HG03342 (cell line): ENCODE results near the gene ABCA2.

Source experiments
- ATAC-seq: cut with Tn5 transposase; IDR thresholded peaks from one replicate; pipeline ENCODE4 v1.9.1; 2021; ENCODE audit warnings: mild to moderate bottlenecking, moderate library complexity; ENCODE audit not compliant: unreplicated experiment

Gene ABCA2

GRCh38 chr9:136983167-136983566 lies 44.9 kb downstream of the ABCA2 start:
- no peak for ATAC-seq

DNA sequence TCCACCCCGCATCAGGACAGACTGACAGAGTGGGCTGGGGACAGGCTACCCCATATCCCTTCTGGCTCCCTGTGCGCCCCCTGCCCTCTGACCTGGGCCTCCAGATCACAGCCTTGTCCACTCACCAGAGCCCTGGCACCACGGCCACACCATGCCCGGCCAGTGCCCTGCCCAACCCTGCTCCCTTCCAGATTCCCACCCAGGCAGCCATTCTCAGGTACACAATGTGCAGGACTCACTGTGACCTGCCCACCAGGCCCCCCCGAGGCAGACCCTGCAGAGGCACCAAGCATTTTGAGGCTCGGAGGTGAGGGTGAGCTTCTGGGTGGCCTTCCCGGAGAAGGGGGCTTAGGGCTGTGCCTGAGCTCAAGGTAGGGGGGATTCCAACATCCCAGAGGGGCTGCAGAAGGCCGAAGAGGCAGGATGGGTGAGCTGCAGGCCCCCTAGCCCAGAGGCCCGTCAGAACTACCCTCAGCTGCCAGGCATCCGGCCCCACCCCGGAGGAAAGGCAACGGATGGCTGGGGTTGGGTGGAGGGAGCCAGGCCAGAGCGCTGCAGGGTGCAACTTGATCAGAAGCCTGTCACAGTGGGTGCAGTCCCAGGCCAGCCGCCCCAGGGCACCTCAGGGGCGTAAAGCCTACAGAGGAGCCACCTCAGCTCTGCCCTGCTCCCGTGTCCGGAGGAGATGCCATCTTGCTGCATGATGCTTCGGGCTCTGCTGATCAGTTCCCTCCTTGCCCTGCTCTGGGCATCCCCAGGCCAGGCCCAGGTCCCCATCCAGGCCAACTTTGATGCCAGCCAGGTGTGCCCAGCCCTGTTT lies 45.6 kb downstream of the ABCA2 start, which contains the start of gene LCNL1:
Gene LCNL1 (plus strand): TSS at position 762 of the 820 bp plus-strand sequence. CDS start 594 bp downstream, outside the sequence.
- ATAC-seq, result no peak

DNA sequence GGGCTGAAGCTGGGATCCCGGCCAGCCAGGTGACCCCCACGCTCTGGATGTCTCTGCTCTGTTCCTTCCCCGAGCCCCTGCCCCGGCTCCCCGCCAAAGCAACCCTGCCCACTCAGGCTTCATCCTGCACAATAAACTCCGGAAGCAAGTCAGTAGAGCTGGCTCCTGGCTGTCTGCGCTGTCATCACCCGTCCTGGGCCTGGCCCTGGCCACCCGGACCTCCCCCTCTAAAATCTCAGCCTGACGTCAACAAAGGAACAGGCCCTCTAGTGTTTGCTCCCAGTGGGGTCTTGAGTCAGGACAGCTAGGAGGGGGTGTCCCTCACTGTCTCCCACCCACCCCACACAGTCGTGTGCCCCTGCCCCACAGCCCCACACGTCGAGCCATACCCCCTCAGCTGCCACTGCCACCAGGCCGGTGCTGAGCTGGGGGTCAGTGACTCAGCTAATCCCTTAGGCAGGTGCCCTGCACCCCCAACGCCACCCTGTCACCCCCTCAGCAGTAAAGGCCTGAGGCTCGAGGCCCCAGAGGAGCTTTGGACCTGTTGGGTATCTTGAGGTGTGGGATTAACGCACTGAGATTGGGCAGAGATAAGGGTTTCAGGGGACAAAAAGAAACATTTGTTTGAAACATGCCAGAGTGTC lies 46.3 kb downstream of the ABCA2 start:
- no peak for ATAC-seq

DNA sequence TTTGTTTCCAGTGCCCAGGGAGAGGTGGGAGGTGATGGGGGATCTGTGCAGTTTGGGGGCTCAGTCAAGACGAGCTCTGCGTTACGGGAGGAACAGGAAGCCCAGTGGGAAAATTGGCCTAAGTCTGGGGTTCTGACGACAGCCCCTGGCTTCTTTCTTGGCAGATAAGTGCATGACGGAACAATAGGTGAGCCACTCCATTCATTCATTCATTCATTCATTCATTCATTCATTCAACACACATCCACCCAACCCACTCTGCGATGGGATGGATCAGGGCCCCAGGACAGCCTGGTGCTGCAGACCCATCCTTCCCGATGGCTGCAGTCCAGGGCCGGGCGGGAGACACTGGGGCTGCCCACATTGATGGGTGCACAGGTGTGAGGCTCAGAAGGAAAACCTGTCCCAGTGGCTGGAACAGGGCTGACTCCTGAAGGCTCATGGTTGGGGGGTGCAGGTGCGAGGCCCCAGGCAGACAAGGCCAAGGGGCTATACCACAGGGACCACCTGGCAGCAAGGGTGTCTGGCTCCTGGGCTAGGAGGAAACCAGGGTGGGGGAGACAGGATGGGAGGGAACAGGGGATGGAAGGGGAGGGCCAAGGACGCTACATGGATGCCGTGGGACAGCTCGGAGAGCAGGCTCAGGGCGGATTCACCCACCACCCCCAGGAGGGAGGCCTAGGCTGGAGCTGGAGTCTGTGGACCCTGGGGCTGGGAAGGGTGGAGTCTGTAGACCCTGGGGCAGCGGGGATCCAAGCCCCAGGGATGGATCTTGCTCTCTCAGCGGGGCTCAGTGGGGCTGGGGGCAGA lies 47.2 kb downstream of the ABCA2 start:
- ATAC-seq, result no peak

- no peak for ATAC-seq
Measured at GRCh38 chr9:136979769-136980587, 48.1 kb downstream of the ABCA2 start.

GRCh38 chr9:136978865-136979544 lies 49.0 kb downstream of the ABCA2 start:
- ATAC-seq, result no peak

DNA sequence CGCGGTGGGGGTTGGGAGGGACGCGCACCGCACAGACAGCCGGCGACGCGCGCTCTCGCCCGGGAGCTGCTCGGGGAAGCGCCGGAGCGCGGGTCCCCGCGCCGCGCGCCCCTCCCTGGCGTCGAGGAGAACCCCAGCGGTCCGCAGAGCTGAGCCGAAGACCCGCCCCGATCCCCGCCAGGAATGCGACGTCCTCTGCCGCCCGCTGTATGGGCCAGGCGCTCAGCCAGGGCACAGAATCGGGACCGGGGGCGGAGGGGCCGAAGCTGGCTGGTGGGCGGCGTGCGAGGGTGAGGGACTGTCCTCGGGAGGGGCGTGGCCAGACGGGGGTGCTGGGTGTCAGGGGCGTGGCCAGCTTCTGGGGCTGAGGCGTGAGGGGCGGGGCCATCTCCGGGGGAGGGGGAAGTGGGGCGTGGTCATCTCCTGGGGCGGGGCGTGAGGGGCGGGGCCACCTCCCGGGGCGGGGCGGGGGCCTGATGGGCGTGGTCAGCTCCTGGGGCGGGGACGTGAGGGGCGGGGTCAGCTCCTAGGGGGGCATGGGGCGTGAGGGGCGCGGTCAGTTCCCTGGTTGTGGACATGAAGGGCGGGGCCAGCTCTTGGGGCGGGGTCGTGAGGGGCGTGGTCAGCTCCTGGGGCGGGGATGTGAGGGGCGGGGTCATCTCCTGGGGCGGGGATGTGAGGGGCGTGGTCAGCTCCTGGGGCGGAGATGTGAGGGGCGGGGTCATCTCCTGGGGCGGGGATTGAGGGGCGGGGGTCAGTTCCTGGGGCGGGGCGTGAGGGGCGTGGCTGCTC lies 49.8 kb downstream of the ABCA2 start:
- no peak for ATAC-seq

DNA sequence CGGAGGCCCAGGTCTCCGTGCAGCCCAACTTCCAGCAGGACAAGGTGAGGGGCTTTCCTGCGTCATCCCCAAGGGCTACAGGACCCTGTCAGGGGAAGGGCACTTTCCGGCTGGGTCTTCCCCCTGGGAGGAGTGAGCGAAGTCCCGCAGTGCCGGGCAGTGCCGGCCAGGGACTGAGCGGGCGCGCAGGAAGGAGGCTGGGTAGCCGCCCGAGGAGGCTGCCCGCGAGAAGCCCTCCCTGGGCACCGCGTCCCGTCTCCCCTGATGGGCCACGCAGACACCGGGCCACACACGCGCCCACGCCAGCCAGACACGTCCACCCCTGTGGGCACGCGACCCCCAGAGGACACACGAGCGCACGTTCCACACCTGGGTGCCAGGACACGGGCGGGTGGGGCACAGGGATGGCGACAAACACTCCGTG lies 50.4 kb downstream of the ABCA2 start:
- ATAC-seq, result no peak

GRCh38 chr9:136977223-136977622 lies 50.8 kb downstream of the ABCA2 start, which contains the start of gene PTGDS:
Gene PTGDS (plus strand): TSS chr9:136977504. CDS start chr9:136977579, 75 bp downstream.
- ATAC-seq, result no peak

DNA sequence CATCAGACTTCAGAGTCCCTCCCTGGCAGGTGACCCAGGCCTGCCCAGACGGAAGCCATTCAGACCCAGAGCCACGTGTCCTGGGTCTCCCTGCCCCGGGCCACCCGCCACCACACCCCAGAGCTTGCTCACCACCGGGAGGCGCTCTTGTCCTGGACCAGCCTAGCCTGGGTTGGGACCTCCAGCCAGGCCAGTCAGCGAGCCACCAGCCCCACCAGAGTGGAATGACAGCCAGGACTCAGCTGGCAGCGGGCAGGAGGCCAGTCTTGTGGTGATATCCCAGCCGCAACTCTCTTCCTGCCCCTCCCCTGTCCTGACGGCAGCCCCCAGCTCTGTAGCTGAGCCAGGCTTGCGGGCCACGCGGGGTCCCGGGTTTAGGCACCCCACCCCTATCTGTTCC lies 52.4 kb downstream of the ABCA2 start:
- no peak for ATAC-seq

DNA sequence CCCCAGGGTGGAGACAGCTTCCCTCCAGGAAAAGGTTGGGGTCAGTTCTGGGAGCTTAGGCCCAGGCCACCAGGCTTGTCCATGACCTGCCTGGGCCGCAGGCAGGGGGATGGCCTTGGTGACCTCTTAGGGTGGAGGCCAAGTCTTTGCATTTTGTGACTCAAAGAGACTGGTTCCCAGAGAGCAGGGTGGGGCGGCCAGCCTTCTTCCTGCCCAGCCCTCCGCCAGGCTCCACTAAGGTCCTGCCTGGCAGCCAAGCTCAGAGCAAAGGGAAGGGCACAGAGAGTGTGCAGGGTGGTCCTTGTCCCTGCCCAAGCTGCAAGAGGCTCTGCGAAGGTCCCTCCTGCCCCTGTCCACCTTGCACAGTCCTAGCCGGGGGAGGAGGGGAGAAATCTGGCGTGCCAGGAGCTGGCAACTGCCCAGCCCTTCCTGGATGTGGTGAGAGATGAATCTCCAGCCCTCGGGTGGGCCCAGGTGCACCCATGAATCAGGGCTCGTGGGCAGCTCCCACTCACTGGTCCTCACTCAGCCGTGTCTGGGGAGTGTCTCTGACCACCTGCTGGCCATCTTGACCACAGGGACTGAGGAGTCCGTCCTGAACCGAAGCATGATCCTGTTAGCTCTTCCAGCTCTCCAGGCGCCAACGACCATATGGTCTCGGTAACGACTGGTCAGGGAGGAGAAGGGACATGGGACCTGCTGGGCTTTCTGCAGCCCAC lies 53.1 kb downstream of the ABCA2 start:
- no peak for ATAC-seq

- ATAC-seq, result no peak
Measured at GRCh38 chr9:136973618-136974617, 54.1 kb downstream of the ABCA2 start.

- no peak for ATAC-seq
Measured at GRCh38 chr9:136972743-136973142, 55.3 kb downstream of the ABCA2 start.

DNA sequence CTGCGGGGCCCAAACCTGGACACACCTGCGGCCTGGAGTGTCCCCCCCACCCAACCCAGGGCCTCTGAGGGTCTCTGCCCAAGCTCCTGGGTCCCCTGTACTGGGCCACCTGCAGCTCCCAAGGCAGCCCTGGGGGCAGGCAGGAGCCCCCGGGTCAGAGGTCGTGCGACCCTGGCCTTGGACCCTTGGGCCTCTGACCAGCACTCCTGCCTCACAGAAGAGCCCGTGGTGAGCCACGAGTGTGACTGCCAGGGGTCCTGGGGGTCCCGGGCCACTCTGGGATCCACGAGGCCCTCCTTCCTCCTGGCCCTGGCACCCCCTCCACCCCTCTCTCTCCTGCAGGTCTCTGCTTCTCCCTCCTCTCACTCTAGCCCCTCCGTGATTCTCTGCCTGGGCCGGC lies 55.7 kb downstream of the ABCA2 start:
- no peak for ATAC-seq

GRCh38 chr9:136971746-136972145 lies 56.3 kb downstream of the ABCA2 start:
- no peak for ATAC-seq

- ATAC-seq, result no peak
Measured at GRCh38 chr9:136970361-136970760, 57.7 kb downstream of the ABCA2 start.

DNA sequence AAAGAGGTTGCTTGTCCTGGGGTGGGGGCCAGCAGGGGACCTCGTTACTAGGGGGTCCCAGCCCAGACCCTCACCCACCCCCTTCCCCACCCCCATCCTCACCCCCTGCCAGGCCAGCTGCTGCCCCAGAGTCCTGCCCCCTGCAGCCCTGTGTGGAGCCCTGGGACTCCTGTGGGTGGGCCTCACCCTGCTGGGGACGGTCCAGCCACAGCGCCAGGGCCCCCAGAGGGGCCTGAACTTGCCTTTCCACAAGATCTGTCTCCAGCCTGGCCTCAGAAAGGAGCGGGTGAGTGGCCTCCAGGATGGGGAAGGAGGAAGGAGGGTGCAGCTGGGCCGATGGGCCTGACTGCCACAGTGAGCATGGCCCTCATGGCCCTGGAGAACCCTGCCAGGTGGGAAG lies 58.3 kb downstream of the ABCA2 start:
- ATAC-seq, result no peak
